Measurements from ENCODE around the gene TMEM271.

TMEM271 gene

GRCh38 chr4:530017-530781 is 45.9 kb downstream of the TMEM271 start:
- Mint-ChIP-seq H3K27me3 (no peaks in the 10 kb centered on the region), H3K27ac (no peak overlapping the region), H3K36me3 (ENCODE audit: low read depth) (peaks cover 59% of the 10 kb centered on the region), H3K4me1 (no peaks in the 10 kb centered on the region), H3K9me3 (peaks cover 6% of the 10 kb centered on the region), H3K4me3 (no peak overlapping the region)
- no peak for ATAC-seq
- no peak for DNase-seq

DNA sequence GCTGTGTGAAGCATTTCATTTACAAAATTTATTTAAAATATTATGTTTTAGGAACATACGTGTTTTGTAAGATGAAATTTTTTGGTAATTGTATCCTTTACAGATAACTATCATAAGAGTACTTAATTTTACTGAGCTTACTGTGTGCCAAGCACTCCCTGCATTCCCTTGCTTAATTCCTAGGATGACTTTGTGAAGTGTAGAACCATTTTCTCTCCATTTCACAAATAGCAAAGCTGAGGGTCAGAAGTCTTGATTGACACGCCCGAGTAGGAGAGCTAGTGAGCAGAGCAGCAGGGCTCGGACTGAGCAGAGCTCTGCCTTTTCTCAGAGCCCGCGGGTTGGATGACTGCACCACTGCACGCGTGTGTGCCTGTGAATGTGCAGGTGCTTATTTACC is 46.5 kb downstream of the TMEM271 start:
- Mint-ChIP-seq H3K9me3 (peaks cover 6% of the 10 kb centered on the region), H3K4me1 (no peaks in the 10 kb centered on the region), H3K27me3 (no peaks in the 10 kb centered on the region), H3K36me3 (ENCODE audit: low read depth) (peaks cover 59% of the 10 kb centered on the region), H3K4me3 (no peak overlapping the region), H3K27ac (no peak overlapping the region)
- DNase-seq: no peak
- no peak for ATAC-seq

GRCh38 chr4:528835-529234 is 47.3 kb downstream of the TMEM271 start:
- no peak for DNase-seq
- no peaks in the 10 kb centered on the region for H3K4me1 Mint-ChIP-seq
- H3K27ac Mint-ChIP-seq: no peak overlapping the region
- no peaks in the 10 kb centered on the region for H3K27me3 Mint-ChIP-seq
- ATAC-seq: no peak
- peaks cover 6% of the 10 kb centered on the region for H3K9me3 Mint-ChIP-seq
- H3K4me3 Mint-ChIP-seq: no peak overlapping the region
- H3K36me3 Mint-ChIP-seq (ENCODE audit: low read depth): peaks cover 63% of the 10 kb centered on the region

GRCh38 chr4:528296-528695 is 47.8 kb downstream of the TMEM271 start:
- DNase-seq (no peak), ATAC-seq (no peak)
- Mint-ChIP-seq H3K9me3 (peaks cover 6% of the 10 kb centered on the region), H3K4me1 (no peaks in the 10 kb centered on the region), H3K27ac (no peak overlapping the region), H3K27me3 (no peaks in the 10 kb centered on the region), H3K36me3 (ENCODE audit: low read depth) (peaks cover 62% of the 10 kb centered on the region), H3K4me3 (no peak overlapping the region)

DNA sequence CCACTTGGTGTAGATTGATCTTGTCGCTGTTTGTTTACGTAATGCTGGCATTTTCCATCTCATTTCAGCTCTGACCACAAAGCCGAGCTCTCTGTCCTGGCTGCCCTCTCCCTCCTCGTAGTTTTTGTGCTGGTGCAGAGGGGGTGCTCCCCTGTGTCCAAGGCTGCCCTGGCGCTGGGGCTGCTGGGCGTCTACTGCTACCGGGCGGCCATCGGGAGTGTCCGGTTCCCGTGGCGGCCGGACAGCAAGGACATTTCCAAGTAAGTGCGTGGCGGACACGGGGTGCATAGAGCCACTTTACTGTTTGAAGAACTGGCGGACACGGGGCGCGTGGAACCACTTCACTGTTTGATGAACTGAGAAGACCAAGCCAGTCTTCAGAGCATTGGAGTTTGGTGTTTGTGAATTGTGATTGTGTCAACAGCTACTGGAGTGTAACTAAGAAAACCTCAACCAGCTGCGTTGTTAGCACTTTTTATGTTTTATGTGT is 49.1 kb downstream of the TMEM271 start:
- no peaks in the 10 kb centered on the region for H3K4me1 Mint-ChIP-seq
- H3K27ac Mint-ChIP-seq: no peak overlapping the region
- no peak for ATAC-seq
- H3K36me3 Mint-ChIP-seq (ENCODE audit: low read depth): peaks cover 55% of the 10 kb centered on the region
- H3K4me3 Mint-ChIP-seq: no peak overlapping the region
- no peak for DNase-seq
- no peaks in the 10 kb centered on the region for H3K27me3 Mint-ChIP-seq
- H3K9me3 Mint-ChIP-seq: no peaks in the 10 kb centered on the region

GRCh38 chr4:526189-526909 is 49.7 kb downstream of the TMEM271 start:
- H3K4me3 Mint-ChIP-seq: no peak overlapping the region
- DNase-seq (no peak), ATAC-seq (no peak)
- H3K27ac Mint-ChIP-seq: no peak overlapping the region
- no peaks in the 10 kb centered on the region for H3K9me3 Mint-ChIP-seq
- no peaks in the 10 kb centered on the region for H3K27me3 Mint-ChIP-seq
- no peaks in the 10 kb centered on the region for H3K4me1 Mint-ChIP-seq
- peaks cover 55% of the 10 kb centered on the region for H3K36me3 Mint-ChIP-seq (ENCODE audit: low read depth)

GRCh38 chr4:525660-526059 is 50.4 kb downstream of the TMEM271 start:
- Mint-ChIP-seq H3K9me3 (no peaks in the 10 kb centered on the region), H3K4me3 (no peak overlapping the region), H3K4me1 (no peaks in the 10 kb centered on the region), H3K36me3 (ENCODE audit: low read depth) (peaks cover 55% of the 10 kb centered on the region), H3K27me3 (no peaks in the 10 kb centered on the region), H3K27ac (no peak overlapping the region)
- DNase-seq: no peak
- ATAC-seq: no peak

- ATAC-seq: no peak
- H3K4me1 Mint-ChIP-seq: no peaks in the 10 kb centered on the region
- no peak overlapping the region for H3K4me3 Mint-ChIP-seq
- no peaks in the 10 kb centered on the region for H3K27me3 Mint-ChIP-seq
- no peaks in the 10 kb centered on the region for H3K9me3 Mint-ChIP-seq
- no peak for DNase-seq
- H3K36me3 Mint-ChIP-seq (ENCODE audit: low read depth): peaks cover 49% of the 10 kb centered on the region
- H3K27ac Mint-ChIP-seq: no peak overlapping the region
Observed at GRCh38 chr4:524196-524595, 51.9 kb downstream of the TMEM271 start.

Data from activated naive CD8-positive, alpha-beta T cell treated with anti-CD3 and anti-CD28 coated beads, Interleukin-2, amount 50 U/mL, for 24 hours (primary cell).